Keratinocyte (primary cell): ENCODE data around the gene NDUFAF4.

Experiments
- CTCF ChIP-seq, 3 experiments: IDR thresholded peaks in 1 of 3; conservative IDR thresholded peaks in 1 of 3; optimal IDR thresholded peaks in 1 of 3; 2 replicates in 2 of 3; 3 replicates in 1 of 3; pipeline versions ENCODE3 to v1.5.1; 2011; ENCODE audit warnings: low read length in 3 of 3, mild to moderate bottlenecking in 3 of 3, moderate library complexity in 2 of 3, control low read depth in 1 of 3, inconsistent platforms in 1 of 3; ENCODE audit not compliant: insufficient read depth in 2 of 3; ENCODE audit errors: extremely low read depth in 1 of 3
- EZH2 ChIP-seq: IDR thresholded peaks from one replicate; pipeline ENCODE4 v1.6.1; 2012; ENCODE audit warnings: inconsistent platforms, mild to moderate bottlenecking, low read length, moderate library complexity

GRCh38 chr6:96929741-96930140 is 32.0 kb upstream of the NDUFAF4 start:
- TF ChIP-seq CTCF (optimal IDR thresholded peaks at IDR 0.05 in 1 of 3, IDR thresholded peaks at IDR 0.05 in 1 of 3, conservative IDR thresholded peaks at IDR 0.05 in 1 of 3; ENCODE audit: extremely low read depth in 1 of 3, insufficient read depth in 2 of 3, low read length in 3 of 3) (no peak), EZH2 (no peak)
